Measurements from ENCODE around the gene SRGAP3. TPM values are rescaled to one million over a fixed set of nuclear protein-coding genes. Genes with fewer than 3 reads are reported as not detected.

The SRGAP3 gene
- total RNA-seq, 2 experiments from 2014 or later, result 2.2 to 3.5 TPM

DNA sequence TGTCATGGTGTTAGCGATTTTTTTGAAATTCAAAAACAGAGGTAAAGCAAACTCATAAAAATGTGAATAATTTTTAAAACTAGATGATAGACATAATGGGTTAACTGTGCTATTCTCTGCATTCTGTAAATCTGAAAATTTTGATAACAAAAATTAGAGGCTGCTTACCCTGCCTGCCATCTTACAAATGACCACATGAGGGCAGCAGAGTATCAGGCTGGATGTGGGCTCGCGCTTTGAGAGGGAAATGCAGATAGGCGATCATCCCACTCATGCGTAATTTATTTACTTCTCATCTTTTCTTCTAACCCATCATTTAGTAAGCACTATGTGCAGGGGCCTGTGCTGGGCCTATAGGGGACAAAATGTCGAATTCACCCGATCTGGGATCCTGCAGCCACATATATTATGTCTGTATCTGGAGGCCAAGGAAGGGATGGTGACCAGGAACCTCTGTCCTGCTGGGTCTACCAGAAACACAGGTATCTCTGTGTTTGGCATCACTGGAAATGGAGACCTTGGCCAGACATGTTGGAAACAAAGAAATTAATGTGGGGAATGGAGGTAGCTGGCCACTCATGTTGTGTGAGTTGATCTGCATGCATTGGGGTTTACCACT, 278.4 kb downstream of the SRGAP3 start:
- H3K27me3 Mint-ChIP-seq, result peaks cover 2% of the 10 kb centered on the region
- POLR2A ChIA-PET, result no interaction called here
- H3K4me1 Mint-ChIP-seq (ENCODE audit: low read depth), result peaks cover 3% of the 10 kb centered on the region
- CTCF ChIA-PET, result interaction anchor here (0.5 to 10.4 kb wide), 11 partner anchors 9 to 392 kb away, joined by 3 to 176 read pairs (median 5); partner anchors contain the start of genes SRGAP3 and THUMPD3
- H3K27ac Mint-ChIP-seq, result no peak overlapping the region
- H3K4me3 Mint-ChIP-seq, result no peak overlapping the region
- no peaks in the 10 kb centered on the region for H3K36me3 Mint-ChIP-seq
- DNase-seq, result peak; percentile 79
- H3K9me3 Mint-ChIP-seq, result no peaks in the 10 kb centered on the region
- intact Hi-C loops (cut with micrococcal nuclease), result loop anchor here (1.0 to 2.0 kb wide), 3 partner anchors 96 to 331 kb away; partner anchors contain the start of gene SRGAP3

DNA sequence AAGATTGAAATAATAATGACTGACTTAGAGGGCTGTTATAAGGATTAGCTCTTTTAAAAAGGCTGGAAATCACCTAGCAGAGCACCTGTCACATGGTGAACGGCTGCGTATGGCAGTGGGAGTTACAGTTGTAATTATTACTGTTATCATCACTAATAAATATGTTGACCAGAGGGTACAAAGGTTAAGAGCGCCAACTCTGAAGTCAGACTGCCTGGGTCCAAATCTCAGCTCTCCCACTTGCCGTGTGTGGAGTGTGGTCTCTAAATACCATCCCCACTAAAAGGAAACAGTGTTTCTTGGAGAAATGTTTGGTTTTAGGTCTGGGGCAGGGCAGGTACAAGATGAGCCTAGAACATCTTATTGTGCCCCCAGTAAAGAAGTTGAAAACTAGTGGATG, 280.2 kb downstream of the SRGAP3 start:
- CTCF ChIA-PET, result interaction anchor here (1.0 to 10.4 kb wide), 3 partner anchors 19 to 333 kb away, joined by 3 to 176 read pairs (median 24); no protein-coding TSS in a partner anchor
- H3K27ac Mint-ChIP-seq, result no peak overlapping the region
- H3K36me3 Mint-ChIP-seq, result no peaks in the 10 kb centered on the region
- POLR2A ChIA-PET, result no interaction called here
- intact Hi-C loops (cut with micrococcal nuclease), result no loop called here
- DNase-seq, result no peak
- H3K4me3 Mint-ChIP-seq, result no peak overlapping the region
- no peaks in the 10 kb centered on the region for H3K9me3 Mint-ChIP-seq
- H3K27me3 Mint-ChIP-seq, result peaks cover 2% of the 10 kb centered on the region
- peaks cover 3% of the 10 kb centered on the region for H3K4me1 Mint-ChIP-seq (ENCODE audit: low read depth)

GRCh38 chr3:8968375-8968882, 281.0 kb downstream of the SRGAP3 start:
- H3K4me1 Mint-ChIP-seq (ENCODE audit: low read depth), result peaks cover 9% of the 10 kb centered on the region
- H3K9me3 Mint-ChIP-seq, result no peaks in the 10 kb centered on the region
- intact Hi-C loops (cut with micrococcal nuclease), result no loop called here
- ChIA-PET CTCF (interaction anchor here (10.4 kb wide), 1 partner anchor 334 kb away, joined by 176 read pairs; no protein-coding TSS in a partner anchor), POLR2A (no interaction called here)
- no peaks in the 10 kb centered on the region for H3K36me3 Mint-ChIP-seq
- no peak overlapping the region for H3K27ac Mint-ChIP-seq
- H3K4me3 Mint-ChIP-seq, result no peak overlapping the region
- H3K27me3 Mint-ChIP-seq, result peaks cover 2% of the 10 kb centered on the region
- DNase-seq, result no peak

DNA sequence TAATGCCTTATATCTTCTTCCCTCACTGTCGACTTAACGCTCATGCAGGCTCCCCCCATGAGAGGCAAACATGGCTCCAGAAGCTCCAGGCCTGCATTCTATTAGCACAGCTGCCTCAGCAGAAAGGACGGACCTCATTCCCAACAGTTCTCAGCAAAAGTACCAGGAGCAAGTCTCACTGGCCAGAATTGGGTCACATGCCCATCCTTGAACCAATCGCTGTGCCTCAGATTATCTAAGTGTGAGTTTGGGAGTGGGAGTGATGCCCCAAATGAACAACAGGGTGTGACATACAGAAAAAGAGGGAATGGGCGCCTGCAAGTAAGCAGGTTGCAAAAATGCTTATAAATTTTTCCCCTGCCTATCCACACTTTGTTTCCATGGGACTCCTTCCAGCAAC, 281.9 kb downstream of the SRGAP3 start:
- ChIA-PET POLR2A (no interaction called here), CTCF (interaction anchor here (10.4 kb wide), 1 partner anchor 335 kb away, joined by 176 read pairs; no protein-coding TSS in a partner anchor)
- DNase-seq, result no peak
- H3K9me3 Mint-ChIP-seq, result no peaks in the 10 kb centered on the region
- H3K36me3 Mint-ChIP-seq, result peaks cover 5% of the 10 kb centered on the region
- peaks cover 1% of the 10 kb centered on the region for H3K27me3 Mint-ChIP-seq
- H3K4me1 Mint-ChIP-seq (ENCODE audit: low read depth), result peaks cover 13% of the 10 kb centered on the region
- H3K4me3 Mint-ChIP-seq, result no peak overlapping the region
- intact Hi-C loops (cut with micrococcal nuclease), result no loop called here
- no peak overlapping the region for H3K27ac Mint-ChIP-seq

DNA sequence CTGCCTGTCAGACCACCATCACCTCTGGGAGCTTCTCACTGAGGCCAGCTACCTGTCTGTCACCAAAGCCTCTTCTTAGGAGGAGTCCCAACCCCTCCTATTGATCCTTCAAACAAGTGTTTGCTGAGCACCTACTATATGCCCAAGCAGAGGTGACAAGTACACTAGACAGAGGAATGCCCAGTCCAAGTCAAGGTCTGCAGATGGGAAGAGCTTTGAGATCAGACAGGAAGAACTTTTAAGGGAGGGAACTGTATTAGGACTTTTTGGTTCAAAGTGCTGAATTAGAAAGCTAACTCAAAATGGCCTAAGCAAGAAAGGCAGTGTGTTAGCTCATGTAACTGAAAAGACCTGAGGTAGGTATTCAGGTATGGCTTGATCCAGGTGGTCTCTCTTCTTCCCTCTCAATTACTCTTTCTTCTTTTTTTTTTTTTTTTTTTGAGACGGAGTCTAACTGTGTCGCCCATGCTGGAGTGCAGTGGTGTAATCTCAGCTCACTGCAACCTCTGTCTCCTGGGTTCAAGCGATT, 282.6 kb downstream of the SRGAP3 start:
- Mint-ChIP-seq H3K27ac (no peak overlapping the region), H3K36me3 (peaks cover 5% of the 10 kb centered on the region), H3K9me3 (no peaks in the 10 kb centered on the region), H3K4me1 (ENCODE audit: low read depth) (peaks cover 20% of the 10 kb centered on the region), H3K27me3 (peaks cover 1% of the 10 kb centered on the region), H3K4me3 (no peak overlapping the region)
- no peak for DNase-seq
- POLR2A ChIA-PET, result interaction anchor here (1.0 kb wide), 1 partner anchor 10 kb away, joined by 3 read pairs; no protein-coding TSS in a partner anchor
- CTCF ChIA-PET, result interaction anchor here (0.9 to 10.4 kb wide), 3 partner anchors 283 to 344 kb away, joined by 3 to 176 read pairs (median 3); partner anchors contain the start of gene SRGAP3
- intact Hi-C loops (cut with micrococcal nuclease), result no loop called here

DNA sequence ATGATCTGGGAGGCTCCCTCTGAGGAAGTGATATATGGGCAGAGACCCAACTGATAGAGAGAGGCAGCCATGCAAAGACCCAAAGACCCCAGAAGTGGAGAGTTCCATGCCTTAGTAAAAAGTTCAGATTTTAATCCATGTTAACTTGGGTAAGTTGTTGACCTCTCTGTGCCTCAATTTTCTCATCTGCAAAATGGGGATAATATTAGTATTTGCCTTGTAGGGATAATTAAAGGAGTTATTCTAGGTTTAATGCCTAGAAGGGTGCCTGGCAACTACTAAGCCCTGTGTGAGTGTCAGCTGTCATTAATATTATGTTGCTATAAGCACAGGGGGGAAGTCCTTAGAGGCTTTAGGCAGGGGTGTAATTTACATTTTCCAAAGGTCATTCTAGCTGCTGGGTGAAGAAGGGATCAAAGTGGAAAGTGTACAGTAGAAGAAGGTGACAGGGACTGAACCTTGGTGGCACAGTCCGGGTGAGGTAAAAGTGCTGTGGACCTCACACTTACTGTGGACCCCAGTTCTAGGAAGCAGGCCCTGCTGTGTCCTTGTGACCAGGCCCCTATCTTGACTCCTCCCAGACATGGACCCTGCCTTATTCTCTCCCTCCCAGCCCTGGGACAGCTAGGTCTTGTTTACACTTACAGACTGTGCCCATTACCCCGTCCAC, 283.2 kb downstream of the SRGAP3 start:
- Mint-ChIP-seq H3K27ac (no peak overlapping the region), H3K4me3 (no peak overlapping the region), H3K27me3 (peaks cover 1% of the 10 kb centered on the region), H3K36me3 (peaks cover 5% of the 10 kb centered on the region), H3K4me1 (ENCODE audit: low read depth) (peaks cover 24% of the 10 kb centered on the region), H3K9me3 (no peaks in the 10 kb centered on the region)
- intact Hi-C loops (cut with micrococcal nuclease), result no loop called here
- ChIA-PET CTCF (interaction anchor here (0.9 to 1.5 kb wide), 3 partner anchors 22 to 344 kb away, joined by 3 to 4 read pairs (median 3); partner anchors contain the start of gene SRGAP3), POLR2A (interaction anchor here (1.0 kb wide), 1 partner anchor 11 kb away, joined by 3 read pairs; no protein-coding TSS in a partner anchor)
- DNase-seq, result no peak

- H3K4me1 Mint-ChIP-seq (ENCODE audit: low read depth), result peaks cover 27% of the 10 kb centered on the region
- POLR2A ChIA-PET, result no interaction called here
- intact Hi-C loops (cut with micrococcal nuclease), result loop anchor here (5.0 kb wide), 1 partner anchor 197 kb away; the partner anchor contains the start of gene OXTR
- CTCF ChIA-PET, result interaction anchor here (1.0 to 1.5 kb wide), 2 partner anchors 23 to 337 kb away, joined by 3 to 4 read pairs; no protein-coding TSS in a partner anchor
- H3K27ac Mint-ChIP-seq, result no peak overlapping the region
- H3K27me3 Mint-ChIP-seq, result no peaks in the 10 kb centered on the region
- H3K36me3 Mint-ChIP-seq, result peaks cover 7% of the 10 kb centered on the region
- no peak for DNase-seq
- H3K4me3 Mint-ChIP-seq, result peak overlapping the region; percentile 97
- no peaks in the 10 kb centered on the region for H3K9me3 Mint-ChIP-seq
These were observed 284.7 kb downstream of the SRGAP3 start for GRCh38 chr3:8964436-8965370.

GRCh38 chr3:8963137-8963853, 286.2 kb downstream of the SRGAP3 start, which contains the start of gene RAD18:
RAD18 (minus strand) TSS chr3:8963472; CDS start chr3:8963385, 87 bp downstream.
- peaks cover 19% of the 10 kb centered on the region for H3K36me3 Mint-ChIP-seq
- H3K4me3 Mint-ChIP-seq, result peak within 1 kb of the TSS; percentile 97
- intact Hi-C loops (cut with micrococcal nuclease), result loop anchor here (1.0 to 5.0 kb wide), 3 partner anchors 196 to 768 kb away; partner anchors contain the start of genes BRPF1, OXTR and SETD5
- H3K4me1 Mint-ChIP-seq (ENCODE audit: low read depth), result peaks cover 27% of the 10 kb centered on the region
- H3K27me3 Mint-ChIP-seq, result no peaks in the 10 kb centered on the region
- ChIA-PET CTCF (interaction anchor here (1.4 to 2.1 kb wide), 2 partner anchors 339 to 390 kb away, joined by 4 to 6 read pairs; no protein-coding TSS in a partner anchor), POLR2A (interaction anchor here (0.6 to 1.5 kb wide), 2 partner anchors 10 to 399 kb away, joined by 3 to 5 read pairs; partner anchors contain the start of gene THUMPD3)
- DNase-seq, result peak; percentile 95
- H3K27ac Mint-ChIP-seq, result peak within 1 kb of the TSS; percentile 93
- H3K9me3 Mint-ChIP-seq, result no peaks in the 10 kb centered on the region

GRCh38 chr3:8962226-8962861, 287.1 kb downstream of the SRGAP3 start:
- DNase-seq, result no peak
- POLR2A ChIA-PET, result interaction anchor here (0.6 to 1.5 kb wide), 2 partner anchors 9 to 400 kb away, joined by 3 to 5 read pairs; partner anchors contain the start of gene THUMPD3
- intact Hi-C loops (cut with micrococcal nuclease), result loop anchor here (2.0 to 5.0 kb wide), 2 partner anchors 195 to 434 kb away; partner anchors contain the start of genes OXTR and SETD5
- H3K36me3 Mint-ChIP-seq, result peaks cover 27% of the 10 kb centered on the region
- CTCF ChIA-PET, result interaction anchor here (1.4 to 2.1 kb wide), 2 partner anchors 340 to 391 kb away, joined by 4 to 6 read pairs; no protein-coding TSS in a partner anchor
- H3K4me1 Mint-ChIP-seq (ENCODE audit: low read depth), result peaks cover 27% of the 10 kb centered on the region
- peak overlapping the region; percentile 97 for H3K4me3 Mint-ChIP-seq
- peak overlapping the region; percentile 93 for H3K27ac Mint-ChIP-seq
- no peaks in the 10 kb centered on the region for H3K27me3 Mint-ChIP-seq
- no peaks in the 10 kb centered on the region for H3K9me3 Mint-ChIP-seq

- no peak for DNase-seq
- Mint-ChIP-seq H3K4me3 (no peak overlapping the region), H3K36me3 (peaks cover 37% of the 10 kb centered on the region), H3K27ac (no peak overlapping the region), H3K9me3 (no peaks in the 10 kb centered on the region), H3K4me1 (ENCODE audit: low read depth) (peaks cover 31% of the 10 kb centered on the region), H3K27me3 (no peaks in the 10 kb centered on the region)
- ChIA-PET CTCF (interaction anchor here (0.7 to 1.7 kb wide), 3 partner anchors 13 to 343 kb away, joined by 3 to 8 read pairs (median 4); no protein-coding TSS in a partner anchor), POLR2A (no interaction called here)
- intact Hi-C loops (cut with micrococcal nuclease), result loop anchor here (5.0 kb wide), 1 partner anchor 192 kb away; the partner anchor contains the start of gene OXTR
These were observed 289.8 kb downstream of the SRGAP3 start for GRCh38 chr3:8959668-8960067.
